Activated CD4-positive, alpha-beta T cell treated with anti-CD3 and anti-CD28 coated beads, Interleukin-2, amount 50 U/mL, for 48 hours (primary cell): ENCODE data around the gene PCDHB12.
A peak's percentile ranks its signal among the peaks of the same experiment; 100 is the strongest.
"Not testable (repeated sequence)": the region's sequence is repeated elsewhere in the genome, so short reads cannot be mapped to it uniquely, and the experiment has no call there.

Source experiments
- DNase-seq, 2 experiments: peaks; one replicate each; pipeline ENCODE4 v3.0.0-alpha.2; 2020

The PCDHB12 gene

DNA sequence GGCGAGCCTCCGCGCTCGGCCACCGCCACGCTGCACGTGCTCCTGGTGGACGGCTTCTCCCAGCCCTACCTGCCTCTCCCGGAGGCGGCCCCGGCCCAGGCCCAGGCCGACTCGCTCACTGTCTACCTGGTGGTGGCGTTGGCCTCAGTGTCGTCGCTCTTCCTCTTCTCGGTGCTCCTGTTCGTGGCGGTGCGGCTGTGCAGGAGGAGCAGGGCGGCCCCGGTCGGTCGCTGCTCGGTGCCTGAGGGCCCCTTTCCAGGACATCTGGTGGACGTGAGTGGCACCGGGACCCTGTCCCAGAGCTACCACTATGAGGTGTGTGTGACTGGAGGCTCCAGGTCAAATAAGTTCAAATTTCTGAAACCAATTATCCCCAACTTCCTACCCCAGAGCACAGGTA lies 2.3 kb downstream of the PCDHB12 start:
- not testable (repeated sequence) for DNase-seq

DNA sequence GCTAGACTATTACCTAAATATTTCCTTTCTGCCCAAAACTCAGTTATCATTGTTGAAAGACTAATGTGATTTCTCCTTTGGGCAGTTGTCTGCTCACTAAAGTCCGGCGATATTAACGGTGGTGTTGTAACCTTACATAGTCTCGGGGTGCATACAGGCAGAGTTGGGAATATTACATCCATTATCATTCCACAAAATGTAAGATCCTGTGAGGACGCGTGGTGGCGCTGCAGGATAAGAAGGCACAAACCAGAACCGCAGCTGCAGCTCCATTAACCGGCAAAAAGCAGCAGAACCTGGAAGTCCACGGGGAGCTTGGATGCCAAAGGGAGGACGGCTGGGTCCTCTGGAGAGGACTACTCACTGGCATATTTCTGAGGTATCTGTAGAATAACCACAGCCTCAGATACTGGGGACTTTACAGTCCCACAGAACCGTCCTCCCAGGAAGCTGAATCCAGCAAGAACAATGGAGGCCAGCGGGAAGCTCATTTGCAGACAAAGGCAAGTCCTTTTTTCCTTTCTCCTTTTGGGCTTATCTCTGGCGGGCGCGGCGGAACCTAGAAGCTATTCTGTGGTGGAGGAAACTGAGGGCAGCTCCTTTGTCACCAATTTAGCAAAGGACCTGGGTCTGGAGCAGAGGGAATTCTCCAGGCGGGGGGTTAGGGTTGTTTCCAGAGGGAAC lies 5.3 kb downstream of the PCDHB12 start, which contains the start of gene PCDHB13:
PCDHB13 (plus strand) TSS at position 264 of the 684 bp plus-strand sequence; CDS start at position 469, 205 bp downstream.
- DNase-seq = peak; percentile 23 to 31

DNA sequence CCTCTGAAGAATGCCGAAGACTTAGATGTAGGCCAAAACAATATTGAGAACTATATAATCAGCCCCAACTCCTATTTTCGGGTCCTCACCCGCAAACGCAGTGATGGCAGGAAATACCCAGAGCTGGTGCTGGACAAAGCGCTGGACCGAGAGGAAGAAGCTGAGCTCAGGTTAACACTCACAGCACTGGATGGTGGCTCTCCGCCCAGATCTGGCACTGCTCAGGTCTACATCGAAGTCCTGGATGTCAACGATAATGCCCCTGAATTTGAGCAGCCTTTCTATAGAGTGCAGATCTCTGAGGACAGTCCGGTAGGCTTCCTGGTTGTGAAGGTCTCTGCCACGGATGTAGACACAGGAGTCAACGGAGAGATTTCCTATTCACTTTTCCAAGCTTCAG lies 6.1 kb downstream of the PCDHB12 start:
- not testable (repeated sequence) for DNase-seq

DNA sequence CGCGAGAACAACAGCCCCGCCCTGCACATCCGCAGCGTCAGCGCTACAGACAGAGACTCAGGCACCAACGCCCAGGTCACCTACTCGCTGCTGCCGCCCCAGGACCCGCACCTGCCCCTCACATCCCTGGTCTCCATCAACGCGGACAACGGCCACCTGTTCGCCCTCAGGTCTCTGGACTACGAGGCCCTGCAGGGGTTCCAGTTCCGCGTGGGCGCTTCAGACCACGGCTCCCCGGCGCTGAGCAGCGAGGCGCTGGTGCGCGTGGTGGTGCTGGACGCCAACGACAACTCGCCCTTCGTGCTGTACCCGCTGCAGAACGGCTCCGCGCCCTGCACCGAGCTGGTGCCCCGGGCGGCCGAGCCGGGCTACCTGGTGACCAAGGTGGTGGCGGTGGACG lies 7.0 kb downstream of the PCDHB12 start:
- not testable (repeated sequence) for DNase-seq

DNA sequence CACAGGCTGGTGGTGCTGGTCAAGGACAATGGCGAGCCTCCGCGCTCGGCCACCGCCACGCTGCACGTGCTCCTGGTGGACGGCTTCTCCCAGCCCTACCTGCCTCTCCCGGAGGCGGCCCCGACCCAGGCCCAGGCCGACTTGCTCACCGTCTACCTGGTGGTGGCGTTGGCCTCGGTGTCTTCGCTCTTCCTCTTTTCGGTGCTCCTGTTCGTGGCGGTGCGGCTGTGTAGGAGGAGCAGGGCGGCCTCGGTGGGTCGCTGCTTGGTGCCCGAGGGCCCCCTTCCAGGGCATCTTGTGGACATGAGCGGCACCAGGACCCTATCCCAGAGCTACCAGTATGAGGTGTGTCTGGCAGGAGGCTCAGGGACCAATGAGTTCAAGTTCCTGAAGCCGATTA lies 7.5 kb downstream of the PCDHB12 start:
- not testable (repeated sequence) for DNase-seq

DNA sequence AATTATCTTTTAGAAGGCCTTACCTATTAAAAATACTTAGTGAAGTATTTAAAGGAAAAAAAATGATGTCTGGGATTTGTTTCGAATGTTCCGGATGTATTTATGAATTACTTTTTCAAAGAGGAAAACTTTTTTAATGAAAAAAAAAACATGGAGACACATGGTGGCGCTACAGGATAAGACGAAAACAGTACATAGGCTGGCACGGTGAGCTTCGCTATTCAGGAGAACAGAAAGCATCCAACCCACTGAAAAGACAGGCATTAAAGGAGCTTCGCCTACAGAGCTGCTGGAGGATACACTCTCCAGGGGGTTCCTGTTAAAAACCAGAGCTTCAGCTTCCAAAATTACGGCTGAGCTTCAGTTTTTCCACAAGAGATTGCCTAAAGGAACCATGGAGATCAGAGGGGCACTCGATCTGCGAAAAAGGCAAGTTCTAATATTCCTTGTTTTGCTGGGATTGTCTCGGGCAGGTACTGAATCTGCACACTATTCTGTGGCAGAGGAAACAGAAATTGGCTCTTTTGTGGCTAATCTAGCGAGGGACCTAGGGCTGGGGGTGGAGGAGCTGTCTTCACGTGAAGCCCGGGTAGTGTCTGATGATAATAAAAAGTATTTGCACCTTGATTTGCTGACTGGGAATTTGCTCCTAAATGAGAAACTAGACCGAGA lies 14.7 kb downstream of the PCDHB12 start, which contains the start of gene PCDHB14:
PCDHB14 (plus strand) TSS at position 232 of the 672 bp plus-strand sequence; CDS start at position 395, 163 bp downstream.
- no peak for DNase-seq

DNA sequence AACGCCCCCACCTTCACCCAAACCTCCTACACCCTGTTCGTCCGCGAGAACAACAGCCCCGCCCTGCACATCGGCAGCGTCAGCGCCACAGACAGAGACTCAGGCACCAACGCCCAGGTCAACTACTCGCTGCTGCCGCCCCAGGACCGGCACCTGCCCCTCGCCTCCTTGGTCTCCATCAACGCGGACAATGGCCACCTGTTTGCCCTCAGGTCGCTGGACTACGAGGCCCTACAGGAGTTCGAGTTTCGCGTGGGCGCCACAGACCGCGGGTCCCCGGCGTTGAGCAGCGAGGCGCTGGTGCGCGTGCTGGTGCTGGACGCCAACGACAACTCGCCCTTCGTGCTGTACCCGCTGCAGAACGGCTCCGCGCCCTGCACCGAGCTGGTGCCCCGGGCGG lies 16.3 kb downstream of the PCDHB12 start:
- DNase-seq = not testable (repeated sequence)

DNA sequence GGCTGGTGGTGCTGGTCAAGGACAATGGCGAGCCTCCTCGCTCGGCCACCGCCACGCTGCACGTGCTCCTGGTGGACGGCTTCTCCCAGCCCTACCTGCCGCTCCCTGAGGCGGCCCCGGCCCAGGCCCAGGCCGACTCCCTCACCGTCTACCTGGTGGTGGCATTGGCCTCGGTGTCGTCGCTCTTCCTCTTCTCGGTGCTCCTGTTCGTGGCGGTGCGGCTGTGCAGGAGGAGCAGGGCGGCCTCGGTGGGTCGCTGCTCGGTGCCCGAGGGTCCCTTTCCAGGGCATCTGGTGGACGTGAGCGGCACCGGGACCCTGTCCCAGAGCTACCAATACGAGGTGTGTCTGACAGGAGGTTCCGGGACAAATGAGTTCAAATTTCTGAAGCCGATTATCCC lies 16.9 kb downstream of the PCDHB12 start:
- not testable (repeated sequence) for DNase-seq

DNA sequence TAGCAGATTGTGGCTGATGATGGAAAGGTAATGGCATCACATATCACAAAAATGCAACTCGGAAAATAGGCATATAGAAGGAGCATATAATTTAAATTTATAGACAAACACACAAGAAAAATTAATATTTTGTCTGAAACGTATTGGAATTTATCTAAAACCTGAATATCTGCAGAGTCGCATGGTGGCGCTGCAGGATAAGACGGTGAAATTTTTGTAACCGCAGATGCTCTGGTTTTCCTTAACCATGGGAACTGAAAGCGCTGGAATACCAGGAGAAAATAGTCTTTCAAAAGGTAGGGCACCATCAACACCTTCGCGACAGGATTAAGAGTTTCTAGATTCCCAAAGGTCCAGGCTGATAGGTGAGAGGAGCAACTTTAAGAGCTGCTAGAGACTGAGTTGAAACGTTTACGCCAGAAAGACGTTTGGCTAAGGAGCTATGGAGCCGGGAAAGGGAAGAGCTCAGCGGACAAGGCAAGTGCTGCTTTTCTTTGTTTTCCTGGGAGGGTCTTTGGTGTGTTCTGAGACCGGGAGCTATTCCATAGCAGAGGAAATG lies 25.7 kb downstream of the PCDHB12 start:
- no peak for DNase-seq

DNA sequence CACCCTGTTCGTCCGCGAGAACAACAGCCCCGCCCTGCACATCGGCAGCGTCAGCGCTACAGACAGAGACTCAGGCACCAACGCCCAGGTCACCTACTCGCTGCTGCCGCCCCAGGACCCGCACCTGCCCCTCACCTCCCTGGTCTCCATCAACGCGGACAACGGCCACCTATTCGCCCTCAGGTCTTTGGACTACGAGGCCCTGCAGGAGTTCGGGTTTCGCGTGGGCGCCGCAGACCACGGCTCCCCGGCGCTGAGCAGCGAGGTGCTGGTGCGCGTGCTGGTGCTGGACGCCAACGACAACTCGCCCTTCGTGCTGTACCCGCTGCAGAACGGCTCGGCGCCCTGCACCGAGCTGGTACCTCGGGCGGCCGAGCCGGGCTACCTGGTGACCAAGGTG lies 27.4 kb downstream of the PCDHB12 start:
- not testable (repeated sequence) for DNase-seq

DNA sequence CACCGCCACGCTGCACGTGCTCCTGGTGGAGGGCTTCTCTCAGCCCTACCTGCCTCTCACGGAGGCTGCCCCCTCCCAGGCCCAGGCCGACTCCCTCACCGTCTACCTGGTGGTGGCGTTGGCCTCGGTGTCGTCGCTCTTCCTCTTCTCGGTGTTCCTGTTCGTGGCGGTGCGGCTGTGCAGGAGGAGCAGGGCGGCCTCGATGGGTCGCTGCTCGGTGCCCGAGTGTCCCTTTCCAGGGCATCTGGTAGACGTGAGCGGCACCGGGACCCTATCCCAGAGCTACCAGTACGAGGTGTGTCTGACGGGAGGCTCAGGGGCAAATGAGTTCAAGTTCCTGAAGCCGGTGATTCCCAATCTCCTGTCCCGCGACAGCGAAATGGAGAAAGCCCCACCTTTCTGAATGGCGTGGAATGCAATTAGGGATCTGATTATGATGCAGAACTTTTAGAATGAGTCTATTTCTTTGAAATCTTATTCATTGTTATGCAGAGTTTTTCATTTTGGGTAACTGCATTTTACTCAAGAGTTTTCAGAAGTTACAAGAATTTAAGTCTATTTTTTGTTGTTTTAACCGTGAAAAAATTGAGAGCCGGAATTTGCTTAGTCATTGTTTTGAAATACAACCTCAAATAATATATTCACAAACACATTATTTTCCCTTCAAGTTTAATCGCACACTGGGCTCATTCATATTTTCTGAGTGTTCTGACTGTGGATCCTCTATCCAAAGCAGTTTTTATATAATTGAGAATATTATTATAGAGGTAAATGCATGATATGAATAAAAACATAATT lies 28.2 kb downstream of the PCDHB12 start:
- no peak for DNase-seq

DNA sequence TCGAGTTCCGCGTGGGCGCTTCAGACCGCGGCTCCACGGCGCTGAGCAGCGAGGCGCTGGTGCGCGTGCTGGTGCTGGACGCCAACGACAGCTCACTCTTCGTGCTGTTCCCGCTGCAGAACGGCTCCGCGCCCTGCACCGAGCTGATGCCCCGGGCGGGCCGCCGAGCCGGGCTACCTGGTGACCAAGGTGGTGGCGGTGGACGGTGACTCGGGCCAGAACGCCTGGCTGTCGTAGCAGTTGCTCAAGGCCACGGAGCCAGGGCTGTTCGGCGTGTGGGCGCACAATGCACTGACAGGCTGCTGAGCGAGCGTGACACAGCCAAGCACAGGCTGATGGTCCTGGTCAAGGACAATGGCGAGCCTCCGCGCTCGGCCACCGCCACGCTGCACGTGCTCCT lies 33.0 kb downstream of the PCDHB12 start:
- DNase-seq = no peak

DNA sequence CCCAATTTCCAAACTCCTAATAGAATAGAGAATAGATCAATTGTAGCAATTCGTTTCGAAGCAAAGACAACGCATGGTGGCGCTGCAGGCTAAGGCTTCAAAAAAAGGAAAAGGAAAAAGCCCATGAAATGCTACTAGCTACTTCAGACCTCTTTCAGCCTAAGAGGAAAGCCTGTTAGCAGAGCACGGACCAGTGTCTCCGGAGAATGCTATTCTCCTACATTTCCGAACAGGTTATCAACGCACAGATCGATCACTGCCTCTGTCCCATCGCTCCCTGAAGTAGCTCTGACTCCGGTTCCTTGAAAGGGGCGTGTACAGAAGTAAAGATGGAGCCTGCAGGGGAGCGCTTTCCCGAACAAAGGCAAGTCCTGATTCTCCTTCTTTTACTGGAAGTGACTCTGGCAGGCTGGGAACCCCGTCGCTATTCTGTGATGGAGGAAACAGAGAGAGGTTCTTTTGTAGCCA lies 36.8 kb downstream of the PCDHB12 start, which contains the start of gene PCDHB15:
PCDHB15 (plus strand) TSS at position 146 of the 468 bp plus-strand sequence; CDS start at position 330, 184 bp downstream.
- DNase-seq = peak; percentile 12 to 17

DNA sequence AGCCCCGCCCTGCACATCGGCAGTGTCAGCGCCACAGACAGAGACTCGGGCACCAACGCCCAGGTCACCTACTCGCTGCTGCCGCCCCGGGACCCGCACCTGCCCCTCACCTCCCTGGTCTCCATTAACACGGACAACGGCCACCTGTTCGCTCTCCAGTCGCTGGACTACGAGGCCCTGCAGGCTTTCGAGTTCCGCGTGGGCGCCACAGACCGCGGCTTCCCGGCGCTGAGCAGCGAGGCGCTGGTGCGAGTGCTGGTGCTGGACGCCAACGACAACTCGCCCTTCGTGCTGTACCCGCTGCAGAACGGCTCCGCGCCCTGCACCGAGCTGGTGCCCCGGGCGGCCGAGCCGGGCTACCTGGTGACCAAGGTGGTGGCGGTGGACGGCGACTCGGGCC lies 38.5 kb downstream of the PCDHB12 start:
- DNase-seq = not testable (repeated sequence)

DNA sequence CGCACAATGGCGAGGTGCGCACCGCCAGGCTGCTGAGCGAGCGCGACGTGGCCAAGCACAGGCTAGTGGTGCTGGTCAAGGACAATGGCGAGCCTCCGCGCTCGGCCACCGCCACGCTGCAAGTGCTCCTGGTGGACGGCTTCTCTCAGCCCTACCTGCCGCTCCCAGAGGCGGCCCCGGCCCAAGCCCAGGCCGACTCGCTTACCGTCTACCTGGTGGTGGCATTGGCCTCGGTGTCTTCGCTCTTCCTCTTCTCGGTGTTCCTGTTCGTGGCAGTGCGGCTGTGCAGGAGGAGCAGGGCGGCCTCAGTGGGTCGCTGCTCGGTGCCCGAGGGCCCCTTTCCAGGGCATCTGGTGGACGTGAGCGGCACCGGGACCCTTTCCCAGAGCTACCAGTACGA lies 38.9 kb downstream of the PCDHB12 start:
- not testable (repeated sequence) for DNase-seq

DNA sequence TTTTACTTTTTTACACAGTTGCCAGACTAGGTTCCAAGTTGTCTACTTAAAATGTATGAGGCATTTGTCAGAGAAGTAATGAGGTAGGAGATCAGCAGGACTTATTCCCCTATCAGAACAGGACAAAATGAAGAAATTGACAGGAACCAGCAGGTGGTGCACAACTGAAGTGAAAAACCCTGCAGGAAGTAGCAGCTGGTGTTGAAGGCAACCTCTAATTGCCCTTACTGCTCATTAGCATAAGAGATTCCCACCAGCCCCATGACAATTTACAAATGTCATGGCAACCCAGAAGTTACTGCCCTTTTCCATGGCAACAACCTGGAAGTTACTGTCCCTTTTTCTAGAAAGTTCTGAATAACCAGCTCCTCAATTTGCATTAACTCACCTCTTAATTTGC lies 42.1 kb downstream of the PCDHB12 start:
- no peak for DNase-seq

DNA sequence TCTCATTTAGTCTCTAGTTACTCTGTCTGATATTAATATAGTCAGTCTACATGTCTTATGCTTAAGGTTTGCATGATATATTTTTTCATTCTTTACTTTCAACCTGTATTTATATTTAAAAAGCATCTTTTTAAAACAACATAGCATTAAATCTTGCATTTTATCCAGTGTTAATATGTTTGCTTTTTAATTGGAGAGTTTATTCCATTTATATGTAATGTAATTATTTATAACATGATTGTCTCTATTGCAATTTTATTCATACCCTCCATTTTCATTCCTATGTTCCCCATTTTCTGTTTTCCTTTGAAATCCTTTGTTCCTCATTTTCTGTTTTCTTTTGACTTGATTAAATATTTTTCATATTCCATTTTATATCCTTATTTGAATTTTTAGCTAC lies 49.9 kb downstream of the PCDHB12 start:
- DNase-seq = no peak

DNA sequence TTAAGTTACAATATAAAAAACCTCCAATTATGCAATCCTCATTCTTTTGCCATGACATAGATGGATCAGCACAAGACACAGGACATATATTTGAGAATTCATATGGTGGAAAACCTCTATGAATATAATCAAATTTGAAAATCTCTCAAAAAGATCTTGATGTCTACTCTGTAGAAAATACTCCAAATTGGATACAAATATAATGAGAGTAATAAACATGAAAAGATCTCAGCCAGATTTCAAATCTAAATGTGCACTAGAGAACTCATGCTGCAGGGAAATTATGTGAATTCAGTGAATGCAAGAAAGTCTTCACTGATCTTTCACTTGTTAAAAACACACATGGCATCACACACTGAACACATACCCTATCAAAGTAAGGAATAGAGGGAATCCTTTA lies 50.4 kb downstream of the PCDHB12 start:
- no peak for DNase-seq

DNA sequence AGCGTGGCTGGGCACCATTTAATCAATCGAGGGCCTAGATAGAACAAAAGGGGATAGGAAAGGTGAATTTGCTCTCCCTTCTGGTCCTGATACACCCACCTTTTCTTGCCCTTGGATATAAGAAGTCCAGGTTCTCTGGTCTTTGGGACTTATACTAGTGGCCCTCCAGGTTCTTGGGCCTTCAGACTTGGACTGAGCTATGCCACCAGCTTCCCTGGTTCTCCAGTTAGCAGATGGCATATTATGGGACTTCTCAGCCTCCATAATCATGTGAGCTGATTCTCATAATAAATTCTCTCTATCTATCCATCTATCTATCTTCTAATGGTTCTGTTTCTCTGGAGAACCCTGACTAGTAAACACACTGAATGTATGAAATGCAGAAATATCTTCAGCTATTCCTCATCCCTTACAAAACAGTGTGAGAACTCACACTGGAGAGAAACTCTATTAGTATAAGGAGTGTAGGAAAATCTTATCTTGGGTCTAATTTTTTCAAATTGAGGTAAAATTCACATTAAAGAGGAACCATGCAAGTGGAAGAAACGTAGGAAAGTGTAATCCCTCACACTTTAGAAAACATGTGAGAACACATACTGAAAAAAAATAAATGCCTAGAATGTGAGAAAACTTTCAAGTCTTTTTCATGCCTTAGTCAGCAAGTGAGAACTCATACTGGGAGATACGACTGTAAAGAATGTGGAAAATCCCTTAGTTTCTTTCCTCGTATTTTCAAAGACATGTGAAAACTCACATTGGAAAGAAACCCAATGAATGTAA lies 52.1 kb downstream of the PCDHB12 start:
- DNase-seq = no peak

DNA sequence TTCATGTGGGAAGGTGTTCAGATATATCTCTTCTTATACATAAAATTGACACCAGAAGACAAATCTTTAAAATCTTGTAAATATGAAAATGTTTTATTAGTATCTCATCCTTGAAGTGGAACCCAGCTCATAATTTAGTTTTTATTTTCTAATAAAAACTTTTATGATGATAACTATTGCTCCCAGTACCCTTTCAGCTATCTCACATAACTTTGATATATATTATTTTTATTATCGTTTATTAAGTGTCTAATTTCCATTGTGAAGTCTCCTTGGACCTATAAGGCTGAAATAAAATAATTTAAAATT lies 52.7 kb downstream of the PCDHB12 start:
- no peak for DNase-seq
